ENCODE measurements around the gene SAMSN1. TPM values are rescaled to one million over a fixed set of nuclear protein-coding genes. Genes with fewer than 3 reads are reported as not detected.

SAMSN1 gene
- total and polyA plus RNA-seq, 9 of the 15 experiments (the other 6 are each of a cell fraction or from before 2014, with no cell fraction given): 101 to 223 (median 159) TPM

GRCh38 chr21:14566894-14567293 is 20.8 kb upstream of the SAMSN1 start:
- DNase-seq (ENCODE audit: extremely low read depth in 1 of 4, low spot score in 3 of 4) (no peak), FAIRE-seq (no peak), ATAC-seq (no peak)
- H3K9ac ChIP-seq (ENCODE audit: insufficient read depth in 1 of 2, low read depth in 2 of 2, low read length in 2 of 2): no peak overlapping the region
- intact Hi-C loops (cut with micrococcal nuclease) (no loop called here), in situ Hi-C loops (cut with MboI) (no loop called here)
- H4K20me1 ChIP-seq (replicated peaks; ENCODE audit: control insufficient read depth, insufficient read depth, low read length): no peaks in the 10 kb centered on the region
- WGBS (ENCODE audit: insufficient coverage, low coverage, missing lambda C conversion rate): 57% methylated on average over 5 of the region's 5 CpGs
- peaks cover 0 to 23% of the 10 kb centered on the region in 2 experiments; a peak in 3 of 5 replicates for H3K4me1 ChIP-seq (replicated peaks in 1 of 2; ENCODE audit: control insufficient read depth in 2 of 2, insufficient read depth in 2 of 2, low read length in 2 of 2)
- CTCF ChIA-PET (ENCODE audit: low intra/inter-chr PET ratio): no interaction called here
- no peaks in the 10 kb centered on the region for H3K36me3 ChIP-seq (ENCODE audit: control insufficient read depth, insufficient read depth, low read length)
- POLR2A ChIA-PET: interaction anchor here (1.0 to 1.6 kb wide), 4 partner anchors 13 to 33 kb away, joined by 3 to 7 read pairs (median 4); no protein-coding TSS in a partner anchor
- H3K9me1 ChIP-seq (ENCODE audit: control insufficient read depth, insufficient read depth, low read length): no peaks in the 10 kb centered on the region
- no peak for TF ChIP-seq SREBF2 (CRISPR knock-in tag; IDR thresholded peaks at IDR 0.05)
- TF ChIP-seq ILF3 (IDR thresholded peaks at IDR 0.05; ENCODE audit: borderline replicate concordance): no peak
- no peak for TF ChIP-seq ID3 (CRISPR knock-in tag; IDR thresholded peaks at IDR 0.05)
- TF ChIP-seq ID3 (tag; IDR thresholded peaks at IDR 0.05): no peak
- H3K4me3 ChIP-seq: no peak overlapping the region
- BruUV-seq (replicated peaks): no TSS peak
- H3K79me2 ChIP-seq (ENCODE audit: control insufficient read depth, insufficient read depth, low read length): no peaks in the 10 kb centered on the region
- H3K27ac ChIP-seq (ENCODE audit: extremely low read depth, low read depth, low read length): no peak overlapping the region
- H2AFZ ChIP-seq (ENCODE audit: low read depth, low read length): 0 out of 2 replicates have a peak overlapping the region, but pooled peaks have one; percentile 29
- no peaks in the 10 kb centered on the region for H3K27me3 ChIP-seq (ENCODE audit: control insufficient read depth in 2 of 2, insufficient read depth in 2 of 2, low read length in 2 of 2)
- H3K9me3 ChIP-seq (replicated peaks; ENCODE audit: control insufficient read depth, insufficient read depth, low read depth, low read length): no peaks in the 10 kb centered on the region
- no peak overlapping the region for H3K4me2 ChIP-seq (ENCODE audit: insufficient read depth, low read length)

- CTCF ChIA-PET (ENCODE audit: low intra/inter-chr PET ratio): no interaction called here
- H3K4me3 ChIP-seq: no peak overlapping the region
Measured at GRCh38 chr21:14562959-14563358, 16.8 kb upstream of the SAMSN1 start.

More at GRCh38 chr21:14562959-14563358, 16.8 kb upstream of the SAMSN1 start:
- BruUV-seq (replicated peaks): no TSS peak
- Histone ChIP-seq H3K9ac (ENCODE audit: insufficient read depth in 1 of 2, low read depth in 2 of 2, low read length in 2 of 2) (no peak overlapping the region), H3K4me1 (replicated peaks in 1 of 2; ENCODE audit: control insufficient read depth in 2 of 2, insufficient read depth in 2 of 2, low read length in 2 of 2) (peaks cover 0 to 21% of the 10 kb centered on the region in 2 experiments; a peak in 2 of 5 replicates), H3K36me3 (ENCODE audit: control insufficient read depth, insufficient read depth, low read length) (no peaks in the 10 kb centered on the region), H4K20me1 (replicated peaks; ENCODE audit: control insufficient read depth, insufficient read depth, low read length) (no peaks in the 10 kb centered on the region), H3K9me1 (ENCODE audit: control insufficient read depth, insufficient read depth, low read length) (no peaks in the 10 kb centered on the region), H3K9me3 (replicated peaks; ENCODE audit: control insufficient read depth, insufficient read depth, low read depth, low read length) (peaks cover 12% of the 10 kb centered on the region), H3K79me2 (ENCODE audit: control insufficient read depth, insufficient read depth, low read length) (no peaks in the 10 kb centered on the region), H3K27ac (ENCODE audit: extremely low read depth, low read depth, low read length) (no peak overlapping the region), H3K27me3 (ENCODE audit: control insufficient read depth in 2 of 2, insufficient read depth in 2 of 2, low read length in 2 of 2) (no peaks in the 10 kb centered on the region), H3K4me2 (ENCODE audit: insufficient read depth, low read length) (no peak overlapping the region), H2AFZ (ENCODE audit: low read depth, low read length) (no peak overlapping the region)
- no peak for ATAC-seq
- no peak for DNase-seq (ENCODE audit: extremely low read depth in 1 of 4, low spot score in 3 of 4)
- no peak for FAIRE-seq
- in situ Hi-C loops (cut with MboI) (no loop called here), intact Hi-C loops (cut with micrococcal nuclease) (no loop called here)
- TF ChIP-seq MAFF (IDR thresholded peaks at IDR 0.05; ENCODE audit: low read length) (peak; percentile 82), ELF1 (tag; IDR thresholded peaks at IDR 0.05) (no peak), MAFG (tag; conservative IDR thresholded peaks at IDR 0.05) (peak; percentile 91), MAFK (IDR thresholded peaks at IDR 0.05; ENCODE audit: low read length) (peak; percentile 77), C11orf30 (IDR thresholded peaks at IDR 0.05; ENCODE audit: low read depth) (peak; percentile 91), KLF13 (tag; IDR thresholded peaks at IDR 0.05; ENCODE audit: borderline replicate concordance, low read depth) (no peak), CCNT2 (IDR thresholded peaks at IDR 0.05; ENCODE audit: borderline replicate concordance, extremely low read depth, insufficient read length, low read depth, low read length) (no peak), ZNF316 (IDR thresholded peaks at IDR 0.05) (peak; percentile 95), NFE2 (IDR thresholded peaks at IDR 0.05; ENCODE audit: low read depth) (peak; percentile 74), ZNF740 (CRISPR knock-in tag; IDR thresholded peaks at IDR 0.05) (no peak), ZNF740 (tag; IDR thresholded peaks at IDR 0.05) (no peak), SMARCC2 (IDR thresholded peaks at IDR 0.05; ENCODE audit: low read depth) (no peak)
- POLR2A ChIA-PET: interaction anchor here (0.6 to 1.4 kb wide), 2 partner anchors 26 to 145 kb away, joined by 3 to 4 read pairs; no protein-coding TSS in a partner anchor

All from K562 (cell line).